Fibroblast of the aortic adventitia (primary cell): ENCODE results near the gene PVALEF. TPM values are rescaled to one million over a fixed set of nuclear protein-coding genes. Genes with fewer than 3 reads are reported as not detected.

Experiments used
- DNase-seq: peaks from one replicate; pipeline ENCODE4 v3.0.0-alpha.2; 2010; ENCODE audit warnings: low read depth
- H3K4me3 ChIP-seq: 2 replicates; pipeline ENCODE4 v1.5.1; 2011; ENCODE audit warnings: low read depth, mild to moderate bottlenecking, control low read depth, low read length, moderate library complexity
- CTCF ChIP-seq: IDR thresholded peaks from 2 replicates; pipeline ENCODE4 v1.5.1; 2011; ENCODE audit warnings: mild to moderate bottlenecking, low read length, control low read depth, inconsistent platforms; ENCODE audit not compliant: insufficient read depth
- small RNA-seq: library from RNA; depleted of rRNA; stranded (forward); fragments of <200 nt; gene quantifications from one replicate; pipeline ENCODE3, GENCODE V24; 2012
- total RNA-seq: library from RNA; depleted of rRNA; stranded (reverse); fragments of >200 nt; gene quantifications from 2 replicates; pipeline ENCODE4 v1.2.3, GENCODE V29; 2012; ENCODE audit warnings: low replicate concordance

PVALEF gene
- total RNA-seq, 1 donor: not detected

GRCh38 chr17:81230043-81230820 lies 64.9 kb downstream of the PVALEF start:
- no peak overlapping the region for H3K4me3 ChIP-seq
- TF ChIP-seq CTCF: peak; percentile 30
- no peak for DNase-seq

DNA sequence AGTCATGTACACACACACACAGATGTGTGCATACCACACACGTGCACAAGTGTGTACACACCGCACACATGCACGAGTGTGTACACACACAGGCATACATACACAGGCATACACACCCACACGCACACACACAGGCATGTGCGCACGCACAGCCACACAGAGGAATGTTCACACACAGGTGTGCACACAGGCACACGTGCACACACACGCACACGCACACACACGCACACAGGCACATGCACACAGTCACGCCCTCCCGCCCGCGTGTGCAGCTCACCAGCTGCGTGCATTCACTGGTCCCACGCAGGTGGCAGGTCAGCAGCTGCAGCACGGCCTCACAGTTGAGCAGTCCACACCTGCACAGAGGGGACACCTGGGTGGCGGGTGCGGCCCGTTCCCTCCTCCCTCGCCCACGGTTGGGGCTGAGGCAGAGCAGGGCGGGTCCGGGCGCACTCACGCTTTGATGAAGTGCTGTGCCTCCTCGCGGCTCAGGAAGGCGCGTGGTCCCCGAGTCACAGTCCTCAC lies 65.9 kb downstream of the PVALEF start:
- H3K4me3 ChIP-seq: no peak overlapping the region
- no peak for DNase-seq
- no peak for TF ChIP-seq CTCF

DNA sequence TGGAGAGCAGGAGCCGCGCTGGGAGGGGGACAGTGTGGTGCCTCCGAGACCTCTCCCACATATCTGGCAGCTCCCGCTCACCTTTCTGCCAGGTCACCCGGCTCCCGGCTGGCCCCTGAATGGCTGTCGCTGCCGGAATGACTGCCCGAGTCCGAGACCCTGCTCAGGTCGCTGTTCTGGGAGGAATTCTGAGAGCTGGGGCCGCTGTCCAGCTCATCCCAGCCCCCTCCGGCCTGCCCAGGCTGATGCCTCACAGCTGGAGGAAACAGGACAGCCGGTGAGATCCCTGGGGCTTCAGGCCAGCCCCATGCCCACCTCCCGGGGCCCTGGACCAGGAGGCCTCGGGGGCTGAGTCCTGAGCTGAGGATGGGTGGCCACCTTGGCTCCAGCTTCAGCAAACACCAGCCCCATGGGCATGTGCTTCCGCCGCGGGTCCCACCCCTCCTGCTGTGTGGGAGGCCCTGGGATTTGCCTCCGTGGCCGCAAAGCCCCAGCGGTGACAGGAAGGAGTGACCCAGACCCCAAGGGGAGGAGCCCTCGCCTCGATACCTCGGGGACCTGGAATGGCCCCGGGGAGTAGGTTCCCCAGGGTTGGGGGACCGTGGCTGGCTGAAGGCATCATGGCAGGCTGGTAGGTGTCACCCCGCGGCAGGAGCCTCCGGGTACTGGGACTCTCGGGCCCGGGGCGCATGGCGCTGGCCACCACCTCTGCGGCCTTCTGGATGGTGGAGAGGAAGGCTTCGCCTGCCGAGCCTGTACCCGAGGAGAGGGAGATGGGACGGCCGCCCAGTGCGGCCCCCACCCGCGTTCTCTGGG lies 66.7 kb downstream of the PVALEF start:
- no peak for DNase-seq
- H3K4me3 ChIP-seq: no peak overlapping the region
- TF ChIP-seq CTCF: no peak

Small RNA genes lying within 50 kb of the gene (small RNA-seq; reads per million reads assigned to genes)
- gene MIR1250 (not detected), gene MIR3065 (1.8 reads per million, percentile 63 among the genes with 10 or more reads in this experiment), gene MIR657 (not detected)

Other genes starting within 250 kb of the PVALEF start
- 17.4 TPM in 2 replicates for gene CHMP6, start 173.7 kb upstream of the PVALEF start, total RNA-seq
- gene BAIAP2, start 130.4 kb upstream of the PVALEF start, total RNA-seq: 24.3 and 27.5 TPM in 2 replicates
- 0.16 and 0.18 TPM in 2 replicates for gene AATK, start 714 bp downstream of the PVALEF start, total RNA-seq
- gene CEP131, start 57.5 kb downstream of the PVALEF start, total RNA-seq: 9.6 and 30.1 TPM in 2 replicates
- gene TEPSIN, start 73.5 kb downstream of the PVALEF start, total RNA-seq: 3.4 and 13.3 TPM in 2 replicates
- 27.4 and 66.6 TPM in 2 replicates for gene NDUFAF8, start 73.8 kb downstream of the PVALEF start, total RNA-seq
- gene SLC38A10, start 129.8 kb downstream of the PVALEF start, total RNA-seq: 49.5 and 90.5 TPM in 2 replicates
- 11.7 and 14.3 TPM in 2 replicates for gene BAHCC1, start 229.9 kb downstream of the PVALEF start, total RNA-seq